DOHH2 (cell line): Measurements from ENCODE around the gene GNG12.

Experiments used
- CTCF ChIP-seq: fragments of 200-600 bp; sonication (generic); IDR thresholded peaks from one replicate; pipeline ENCODE4 v1.5.1; 2014; ENCODE audit warnings: antibody characterized with exemption, mild to moderate bottlenecking, low read depth, low read length; ENCODE audit not compliant: poor library complexity, severe bottlenecking
- EZH2phosphoT487 ChIP-seq: fragments of 200-600 bp; sonication (generic); IDR thresholded peaks from 2 replicates; pipeline ENCODE4 v1.6.1; 2017; ENCODE audit warnings: borderline replicate concordance, mild to moderate bottlenecking, antibody characterized with exemption, low read length, moderate library complexity, mixed read lengths

- no peak for TF ChIP-seq CTCF
- TF ChIP-seq EZH2phosphoT487: no peak
These were observed 29.4 kb upstream of the GNG12 start for GRCh38 chr1:67862685-67863084.
